Natural killer cell (primary cell): ENCODE measurements around the gene APBA1. TPM values are rescaled to one million over a fixed set of nuclear protein-coding genes. Genes with fewer than 3 reads are reported as not detected.

Experiments
- ATAC-seq, 3 donors: fragments of 150-1000 bp in 2 of 3; fragments of 200-7000 bp in 1 of 3; cut with Tn5 transposase; 1 replicate in 1 of 3; 2 replicates in 2 of 3; pipeline ENCODE4 v1.10.0; 2021; ENCODE audit warnings: mild to moderate bottlenecking in 2 of 3, moderate library complexity in 2 of 3
- DNase-seq, 2 donors: peaks; one replicate each; pipeline versions ENCODE4 v3.0.0 to v3.0.0-alpha.2; 2013 to 2021; ENCODE audit warnings: mixed read lengths in 1 of 2
- H3K27ac ChIP-seq: one replicate; pipeline ENCODE4 v1.5.1; 2013; ENCODE audit warnings: mild to moderate bottlenecking, low read length
- H3K27me3 ChIP-seq: one replicate; pipeline ENCODE4 v1.6.1; 2013; ENCODE audit warnings: low read length; ENCODE audit not compliant: control insufficient read depth, insufficient read depth
- H3K36me3 ChIP-seq: one replicate; pipeline ENCODE4 v1.6.1; 2013; ENCODE audit warnings: low read length; ENCODE audit not compliant: control insufficient read depth, insufficient read depth
- H3K4me1 ChIP-seq: one replicate; pipeline ENCODE4 v1.6.1; 2013; ENCODE audit warnings: low read length; ENCODE audit not compliant: control insufficient read depth, insufficient read depth
- H3K4me3 ChIP-seq: one replicate; pipeline ENCODE4 v1.5.1; 2013; ENCODE audit warnings: low read length
- H3K9me3 ChIP-seq: one replicate; pipeline ENCODE4 v1.6.1; 2013; ENCODE audit warnings: low read length; ENCODE audit not compliant: control insufficient read depth, insufficient read depth
- H3K27ac Mint-ChIP-seq, 2 donors: one replicate each; pipeline ENCODE4 v1.8.0; 2022; ENCODE audit warnings: mild to moderate bottlenecking in 2 of 2, mixed read lengths in 2 of 2, moderate library complexity in 1 of 2
- H3K27me3 Mint-ChIP-seq, 2 donors: one replicate each; pipeline ENCODE4 v1.8.0; 2022; ENCODE audit warnings: low read depth in 2 of 2, mixed read lengths in 2 of 2
- H3K36me3 Mint-ChIP-seq: one replicate; pipeline ENCODE4 v1.8.0; 2022; ENCODE audit warnings: mixed read lengths
- H3K4me1 Mint-ChIP-seq, 2 donors: one replicate each; pipeline ENCODE4 v1.8.0; 2022; ENCODE audit warnings: mixed read lengths in 2 of 2
- H3K4me3 Mint-ChIP-seq: one replicate; pipeline ENCODE4 v1.8.0; 2022; ENCODE audit warnings: mild to moderate bottlenecking, moderate library complexity, mixed read lengths
- H3K9me3 Mint-ChIP-seq, 2 donors: one replicate each; pipeline ENCODE4 v1.8.0; 2022; ENCODE audit warnings: mixed read lengths in 2 of 2
- CTCF ChIP-seq: fragments of 200-600 bp; IDR thresholded peaks from one replicate; pipeline ENCODE4 v1.8.0; 2022; ENCODE audit warnings: antibody characterized with exemption
- WGBS: methylation state at CpG from one replicate; pipeline ENCODE4 v1.1.7; 2013; ENCODE audit warnings: missing lambda C conversion rate; ENCODE audit not compliant: insufficient coverage; 5-methylcytosine and 5-hydroxymethylcytosine counted together
- intact Hi-C: fragments of 100-400 bp; cut with micrococcal nuclease; formaldehyde crosslinking; loops from one replicate; pipeline ENCODE4 v1.14.2; 2022
- total RNA-seq, 4 donors: library from RNA; stranded (reverse); fragments of 120-200 nt in 1 of 4; gene quantifications; one replicate each; pipeline versions ENCODE4 v1.2.3 to v1.2.4, GENCODE V29; 2013 to 2022

APBA1 gene
- total RNA-seq, 3 donors from 2014 or later (not counting 1 experiment from before 2014, with no cell fraction given) = 0.11 to 0.31 (median 0.13) TPM

GRCh38 chr9:69658987-69659675, 13.0 kb downstream of the APBA1 start:
- Histone ChIP-seq H3K4me3 (no peak overlapping the region), H3K27ac (no peak overlapping the region), H3K27me3 (peaks cover 2% of the 10 kb centered on the region), H3K9me3 (no peaks in the 10 kb centered on the region), H3K36me3 (no peaks in the 10 kb centered on the region), H3K4me1 (no peaks in the 10 kb centered on the region)
- H3K4me1 Mint-ChIP-seq = no peaks in the 10 kb centered on the region
- intact Hi-C loops = no loop called here
- no peak overlapping the region for H3K4me3 Mint-ChIP-seq
- no peak overlapping the region for H3K27ac Mint-ChIP-seq
- no peak for DNase-seq
- H3K27me3 Mint-ChIP-seq = peaks cover 7 to 18% of the 10 kb centered on the region in 2 donors
- 72% methylated on average over 3 of the region's 3 CpGs for WGBS
- ATAC-seq = no peak
- H3K9me3 Mint-ChIP-seq = no peaks in the 10 kb centered on the region
- no peaks in the 10 kb centered on the region for H3K36me3 Mint-ChIP-seq
- TF ChIP-seq CTCF = no peak

GRCh38 chr9:69657269-69657668, 14.9 kb downstream of the APBA1 start:
- no peak overlapping the region for H3K4me3 ChIP-seq
- Mint-ChIP-seq H3K4me3 (no peak overlapping the region), H3K4me1 (no peaks in the 10 kb centered on the region), H3K27ac (no peak overlapping the region), H3K27me3 (peaks cover 7 to 18% of the 10 kb centered on the region in 2 donors), H3K9me3 (no peaks in the 10 kb centered on the region), H3K36me3 (no peaks in the 10 kb centered on the region)
- TF ChIP-seq CTCF = no peak
- peaks cover 2% of the 10 kb centered on the region for H3K27me3 ChIP-seq
- DNase-seq (no peak), ATAC-seq (no peak)
- no peaks in the 10 kb centered on the region for H3K9me3 ChIP-seq
- intact Hi-C loops = no loop called here
- H3K36me3 ChIP-seq = no peaks in the 10 kb centered on the region
- no peak overlapping the region for H3K27ac ChIP-seq
- no peaks in the 10 kb centered on the region for H3K4me1 ChIP-seq

- Mint-ChIP-seq H3K4me1 (no peaks in the 10 kb centered on the region), H3K36me3 (no peaks in the 10 kb centered on the region), H3K27ac (no peak overlapping the region), H3K4me3 (no peak overlapping the region), H3K27me3 (peaks cover 3 to 14% of the 10 kb centered on the region in 2 donors), H3K9me3 (no peaks in the 10 kb centered on the region)
- Histone ChIP-seq H3K27me3 (no peaks in the 10 kb centered on the region), H3K9me3 (no peaks in the 10 kb centered on the region), H3K36me3 (no peaks in the 10 kb centered on the region), H3K27ac (no peak overlapping the region), H3K4me1 (no peaks in the 10 kb centered on the region), H3K4me3 (no peak overlapping the region)
- no peak for DNase-seq
- intact Hi-C loops = no loop called here
- WGBS = no CpG with 5 or more reads among the region's 2 CpGs
- ATAC-seq = no peak
- no peak for TF ChIP-seq CTCF
Measured at GRCh38 chr9:69655065-69655464, 17.1 kb downstream of the APBA1 start.

- no peaks in the 10 kb centered on the region for H3K9me3 ChIP-seq
- no peaks in the 10 kb centered on the region for H3K27me3 ChIP-seq
- ATAC-seq (no peak), DNase-seq (no peak)
- H3K4me1 ChIP-seq = no peaks in the 10 kb centered on the region
- no peak overlapping the region for H3K27ac ChIP-seq
- no peak overlapping the region for H3K4me3 Mint-ChIP-seq
- intact Hi-C loops = no loop called here
- no peaks in the 10 kb centered on the region for H3K4me1 Mint-ChIP-seq
- TF ChIP-seq CTCF = no peak
- H3K9me3 Mint-ChIP-seq = no peaks in the 10 kb centered on the region
- H3K4me3 ChIP-seq = no peak overlapping the region
- H3K27ac Mint-ChIP-seq = no peak overlapping the region
- no peaks in the 10 kb centered on the region for H3K36me3 ChIP-seq
- 100% methylated on average over 1 of the region's 1 CpG for WGBS
- H3K36me3 Mint-ChIP-seq = no peaks in the 10 kb centered on the region
- H3K27me3 Mint-ChIP-seq = peaks cover 0 to 6% of the 10 kb centered on the region in 2 donors
Measured at GRCh38 chr9:69653261-69653660, 18.9 kb downstream of the APBA1 start.
